Trophoblast cell (in vitro differentiated cells and primary cell): ENCODE results near the gene ALDH18A1.
A peak's percentile ranks its signal among the peaks of the same experiment; 100 is the strongest.

Source experiments
- DNase-seq, 2 donors: peaks; one replicate each; pipeline ENCODE4 v3.0.0-alpha.2; 2016
- H2AFZ ChIP-seq: 2 replicates; pipeline ENCODE4 v1.6.1; 2013; ENCODE audit warnings: low read length, moderate library complexity, mild to moderate bottlenecking; ENCODE audit not compliant: insufficient read depth, poor library complexity
- H2AK5ac ChIP-seq: 2 replicates; pipeline ENCODE4 v1.6.1; 2013; ENCODE audit warnings: mild to moderate bottlenecking, low read length
- H2BK120ac ChIP-seq: 2 replicates; pipeline ENCODE4 v1.6.1; 2013; ENCODE audit warnings: low read length, mild to moderate bottlenecking, moderate library complexity; ENCODE audit not compliant: insufficient read depth, poor library complexity
- H2BK12ac ChIP-seq: 2 replicates; pipeline ENCODE4 v1.6.1; 2013; ENCODE audit warnings: mild to moderate bottlenecking, low read length, moderate library complexity
- H2BK5ac ChIP-seq: 2 replicates; pipeline ENCODE4 v1.6.1; 2013; ENCODE audit warnings: low read length, low read depth, moderate library complexity, mild to moderate bottlenecking; ENCODE audit not compliant: poor library complexity
- H3K14ac ChIP-seq: 2 replicates; pipeline ENCODE4 v1.6.1; 2013; ENCODE audit warnings: mild to moderate bottlenecking, low read length
- H3K18ac ChIP-seq: 2 replicates; pipeline ENCODE4 v1.6.1; 2013; ENCODE audit warnings: mild to moderate bottlenecking, low read length
- H3K23ac ChIP-seq: 2 replicates; pipeline ENCODE4 v1.6.1; 2013; ENCODE audit warnings: low read length
- H3K27ac ChIP-seq: 2 replicates; pipeline ENCODE4 v1.5.1; 2013; ENCODE audit warnings: low read depth, mild to moderate bottlenecking, inconsistent platforms, low read length, moderate library complexity
- H3K27me3 ChIP-seq: 2 replicates; pipeline ENCODE4 v1.6.1; 2013; ENCODE audit warnings: inconsistent platforms, mild to moderate bottlenecking, low read length, moderate library complexity; ENCODE audit not compliant: insufficient read depth
- H3K36me3 ChIP-seq, 2 experiments: 1 replicate in 1 of 2; 2 replicates in 1 of 2; pipeline ENCODE4 v1.6.1; 2013; ENCODE audit warnings: low read length in 2 of 2, mild to moderate bottlenecking in 2 of 2, moderate library complexity in 1 of 2; ENCODE audit not compliant: insufficient read depth in 2 of 2, control insufficient read depth in 1 of 2
- H3K4ac ChIP-seq: 2 replicates; pipeline ENCODE4 v1.6.1; 2013; ENCODE audit warnings: low read depth, mild to moderate bottlenecking, low read length, moderate library complexity
- H3K4me1 ChIP-seq, 2 experiments: 1 replicate in 1 of 2; 2 replicates in 1 of 2; pipeline ENCODE4 v1.6.1; 2013; ENCODE audit warnings: low read length in 2 of 2, mild to moderate bottlenecking in 2 of 2, moderate library complexity in 1 of 2; ENCODE audit not compliant: insufficient read depth in 2 of 2, control insufficient read depth in 1 of 2
- H3K4me2 ChIP-seq: 2 replicates; pipeline ENCODE4 v1.6.1; 2013; ENCODE audit warnings: inconsistent platforms, mild to moderate bottlenecking, low read length, moderate library complexity
- H3K4me3 ChIP-seq: 2 replicates; pipeline ENCODE4 v1.5.1; 2013; ENCODE audit warnings: mild to moderate bottlenecking, low read depth, low read length, inconsistent platforms
- H3K79me1 ChIP-seq: one replicate; pipeline ENCODE4 v1.6.1; 2013; ENCODE audit warnings: low read length
- H3K79me2 ChIP-seq: 2 replicates; pipeline ENCODE4 v1.6.1; 2013; ENCODE audit warnings: low read length, mild to moderate bottlenecking; ENCODE audit not compliant: control insufficient read depth, insufficient read depth, poor library complexity
- H3K9ac ChIP-seq: 2 replicates; pipeline ENCODE4 v1.6.1; 2013; ENCODE audit warnings: mild to moderate bottlenecking, low read length
- H3K9me3 ChIP-seq: 2 replicates; pipeline ENCODE4 v1.6.1; 2013; ENCODE audit warnings: low read depth, mild to moderate bottlenecking, control low read depth, inconsistent platforms, low read length; ENCODE audit not compliant: insufficient read depth
- H4K12ac ChIP-seq: 2 replicates; pipeline ENCODE4 v1.6.1; 2013; ENCODE audit warnings: low read depth, mild to moderate bottlenecking, low read length, moderate library complexity
- H4K8ac ChIP-seq: 2 replicates; pipeline ENCODE4 v1.6.1; 2013; ENCODE audit warnings: low read depth, mild to moderate bottlenecking, low read length, moderate library complexity
- H4K91ac ChIP-seq: one replicate; pipeline ENCODE4 v1.6.1; 2013; ENCODE audit warnings: low read depth, mild to moderate bottlenecking, low read length, moderate library complexity
- WGBS: extraction: QIAGEN DNeasy Blood & Tissue Kit; methylation state at CpG from one replicate; pipeline ENCODE4 v1.1.7; 2013; ENCODE audit warnings: missing lambda C conversion rate; ENCODE audit not compliant: insufficient read length, insufficient coverage; ENCODE audit errors: extremely low coverage; 5-methylcytosine and 5-hydroxymethylcytosine counted together

The ALDH18A1 gene

DNA sequence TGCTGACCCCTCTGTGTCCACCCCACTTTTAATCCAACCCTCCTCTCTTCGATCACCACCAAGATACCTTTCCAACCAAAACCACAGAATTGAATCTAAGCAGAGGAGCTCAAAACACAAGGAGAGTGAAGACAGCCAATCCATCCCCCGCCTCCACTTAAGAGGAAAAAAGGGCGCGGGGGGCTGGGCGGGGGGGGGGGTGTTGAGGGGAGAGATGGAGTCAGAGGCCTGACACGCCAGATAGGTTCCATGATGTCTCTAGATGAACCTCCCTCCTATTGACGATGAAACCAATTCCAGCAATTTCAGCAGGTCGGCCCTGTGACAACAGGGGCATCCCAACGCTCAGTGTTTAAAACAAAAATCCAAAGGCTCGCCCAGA, 96.6 kb downstream of the ALDH18A1 start:
- Histone ChIP-seq H3K23ac (no peak overlapping the region), H2BK120ac (no peak overlapping the region), H2BK12ac (no peak overlapping the region), H3K27ac (no peak overlapping the region), H2BK5ac (no peak overlapping the region), H3K79me1 (peaks cover 7% of the 10 kb centered on the region), H3K4me3 (no peak overlapping the region), H3K27me3 (peaks cover 10% of the 10 kb centered on the region), H3K4me1 (peaks cover 10 to 18% of the 10 kb centered on the region in 2 experiments), H4K8ac (no peak overlapping the region), H3K14ac (no peak overlapping the region), H3K9ac (no peak overlapping the region), H3K4ac (no peak overlapping the region), H4K91ac (no peak overlapping the region), H3K36me3 (no peaks in the 10 kb centered on the region), H3K9me3 (no peaks in the 10 kb centered on the region), H3K79me2 (peaks cover 2% of the 10 kb centered on the region), H3K4me2 (peak overlapping the region; percentile 71), H2AFZ (no peak overlapping the region), H2AK5ac (no peak overlapping the region), H3K18ac (no peak overlapping the region), H4K12ac (no peak overlapping the region)
- DNase-seq: no peak
- no CpG with 5 or more reads among the region's 10 CpGs for WGBS

DNA sequence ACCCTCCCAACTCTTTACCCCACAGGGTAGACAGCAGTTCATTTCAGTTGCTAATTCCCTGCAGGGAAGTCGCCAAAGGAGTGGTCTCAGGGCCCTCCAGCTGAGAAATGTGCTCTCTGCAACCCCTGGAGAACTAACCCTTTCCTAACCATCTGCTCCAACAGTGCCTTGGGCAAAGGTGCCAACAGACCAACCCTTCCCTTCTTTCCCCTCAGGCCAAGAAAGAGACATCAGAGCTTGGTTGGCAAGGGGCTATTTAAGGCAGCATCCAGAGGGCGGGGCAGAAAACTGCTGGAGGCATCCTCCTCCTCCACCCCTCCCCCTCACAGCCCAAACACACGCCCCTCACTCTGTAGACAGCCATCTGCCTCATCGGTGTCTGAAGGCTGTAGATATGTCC, 97.0 kb downstream of the ALDH18A1 start:
- Histone ChIP-seq H2BK5ac (no peak overlapping the region), H2AFZ (no peak overlapping the region), H3K23ac (no peak overlapping the region), H3K79me1 (peaks cover 5% of the 10 kb centered on the region), H3K9ac (no peak overlapping the region), H3K79me2 (no peaks in the 10 kb centered on the region), H3K27me3 (peaks cover 10% of the 10 kb centered on the region), H3K36me3 (no peaks in the 10 kb centered on the region), H3K27ac (no peak overlapping the region), H3K4me2 (peak overlapping the region; percentile 1), H2BK120ac (no peak overlapping the region), H2AK5ac (no peak overlapping the region), H2BK12ac (no peak overlapping the region), H3K4me3 (no peak overlapping the region), H3K4ac (no peak overlapping the region), H3K9me3 (no peaks in the 10 kb centered on the region), H3K18ac (no peak overlapping the region), H3K14ac (no peak overlapping the region), H3K4me1 (peaks cover 10 to 15% of the 10 kb centered on the region in 2 experiments), H4K12ac (no peak overlapping the region), H4K91ac (no peak overlapping the region), H4K8ac (no peak overlapping the region)
- no peak for DNase-seq
- WGBS: no CpG with 5 or more reads among the region's 4 CpGs

DNA sequence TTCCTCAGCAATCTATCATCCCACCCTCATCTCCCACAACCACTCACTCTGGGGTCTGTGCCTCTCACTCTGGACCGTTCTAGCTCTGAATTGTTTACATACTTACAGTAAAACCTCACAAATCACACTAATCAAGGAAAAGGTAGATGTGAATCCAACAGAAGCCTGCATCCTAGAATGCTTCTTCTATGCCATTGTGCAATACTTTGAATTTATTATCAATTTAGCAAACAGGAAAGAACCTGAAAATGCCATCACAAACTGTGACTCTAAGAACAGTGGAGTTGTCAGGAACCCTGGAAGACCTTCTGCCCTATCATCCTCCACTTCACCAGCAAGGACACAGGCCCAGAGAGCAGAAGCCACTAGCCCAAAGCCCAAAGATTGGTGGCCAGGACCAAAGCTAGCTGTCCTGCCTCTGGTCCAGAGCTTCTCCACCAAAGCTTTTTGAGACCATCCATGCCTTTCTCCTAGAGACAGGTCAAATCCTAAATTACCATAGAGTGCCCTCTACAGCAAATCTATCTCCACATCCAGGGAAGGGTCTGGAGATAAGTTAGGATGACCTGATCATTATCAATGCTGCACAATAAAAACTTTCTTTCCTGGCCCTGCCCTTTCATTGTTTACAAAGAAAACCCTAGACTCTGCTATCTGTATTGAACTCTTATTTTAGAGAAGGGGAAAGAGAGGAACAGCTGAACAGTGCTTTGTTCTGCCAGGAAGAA, 97.8 kb downstream of the ALDH18A1 start:
- Histone ChIP-seq H3K27ac (no peak overlapping the region), H3K79me1 (peaks cover 5% of the 10 kb centered on the region), H4K91ac (no peak overlapping the region), H4K12ac (no peak overlapping the region), H3K27me3 (peaks cover 10% of the 10 kb centered on the region), H3K4me1 (peaks cover 10 to 14% of the 10 kb centered on the region in 2 experiments), H3K4me3 (no peak overlapping the region), H3K18ac (no peak overlapping the region), H3K9ac (no peak overlapping the region), H4K8ac (no peak overlapping the region), H3K4ac (no peak overlapping the region), H3K9me3 (no peaks in the 10 kb centered on the region), H2BK120ac (no peak overlapping the region), H2AK5ac (no peak overlapping the region), H2AFZ (no peak overlapping the region), H2BK12ac (no peak overlapping the region), H3K79me2 (no peaks in the 10 kb centered on the region), H3K23ac (no peak overlapping the region), H2BK5ac (no peak overlapping the region), H3K14ac (no peak overlapping the region), H3K36me3 (no peaks in the 10 kb centered on the region), H3K4me2 (no peak overlapping the region)
- no CpG with 5 or more reads among the region's 1 CpG for WGBS
- no peak for DNase-seq

DNA sequence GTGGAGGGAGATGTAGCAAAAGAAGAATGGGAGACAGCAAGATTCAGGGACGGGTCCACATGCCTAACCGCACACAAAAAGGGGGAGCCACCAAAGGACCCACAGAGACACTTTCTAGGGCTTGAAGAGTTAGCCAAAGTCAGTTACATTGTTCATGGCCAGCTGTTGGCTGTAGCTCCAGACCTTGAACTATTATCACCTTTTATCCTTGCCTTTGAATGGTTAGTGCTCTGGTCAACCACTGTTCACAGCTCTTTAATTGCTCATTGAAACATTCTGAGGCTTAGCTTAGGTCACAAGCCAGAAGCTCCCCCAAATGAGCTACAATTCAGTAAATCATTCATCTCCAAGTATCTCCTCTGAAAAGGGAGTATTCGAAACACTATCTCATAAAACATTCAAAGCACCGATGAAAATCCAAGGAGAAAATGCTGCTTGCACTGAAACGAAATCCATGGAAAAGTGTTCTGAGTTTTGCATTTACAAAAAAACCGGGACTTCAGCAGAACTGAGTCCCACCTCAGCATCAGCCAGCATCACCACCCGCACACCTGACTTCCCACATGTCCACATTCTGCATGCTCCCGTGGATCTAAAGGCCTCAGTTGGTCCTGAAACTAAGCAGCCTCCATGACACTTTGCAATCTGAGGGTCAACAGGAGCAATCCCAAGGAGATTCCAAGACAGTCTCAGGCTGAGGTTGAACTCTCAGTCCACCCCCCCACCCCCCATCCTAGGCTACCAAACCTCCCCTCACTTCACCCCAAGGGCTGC, 99.3 kb downstream of the ALDH18A1 start:
- Histone ChIP-seq H3K4me3 (no peak overlapping the region), H3K36me3 (no peaks in the 10 kb centered on the region), H2BK12ac (no peak overlapping the region), H3K27me3 (peaks cover 10% of the 10 kb centered on the region), H3K27ac (no peak overlapping the region), H3K79me1 (peaks cover 6% of the 10 kb centered on the region), H3K23ac (no peak overlapping the region), H2AK5ac (no peak overlapping the region), H3K9me3 (no peaks in the 10 kb centered on the region), H3K4me1 (peaks cover 10 to 14% of the 10 kb centered on the region in 2 experiments), H3K4me2 (no peak overlapping the region), H3K79me2 (no peaks in the 10 kb centered on the region), H3K4ac (no peak overlapping the region), H4K91ac (no peak overlapping the region), H3K9ac (no peak overlapping the region), H4K12ac (no peak overlapping the region), H2BK5ac (no peak overlapping the region), H3K18ac (no peak overlapping the region), H2BK120ac (no peak overlapping the region), H4K8ac (no peak overlapping the region), H3K14ac (no peak overlapping the region), H2AFZ (no peak overlapping the region)
- no peak for DNase-seq
- WGBS: no CpG with 5 or more reads among the region's 8 CpGs
